HCT116 (cell line): ENCODE results near the gene NDUFB2.

Source experiments
- CEBPB ChIP-seq: IDR thresholded peaks from 2 replicates; pipeline ENCODE4 v1.6.1; 2012; ENCODE audit warnings: low read depth
- JUND ChIP-seq: IDR thresholded peaks from 2 replicates; pipeline ENCODE4 v1.6.1; 2012
- POLR2A ChIP-seq: IDR thresholded peaks from 2 replicates; pipeline ENCODE4 v1.7.0; 2011; ENCODE audit warnings: borderline replicate concordance; ENCODE audit not compliant: insufficient read depth, insufficient read length; ENCODE audit errors: extremely low read depth
- POLR2AphosphoS5 ChIP-seq: IDR thresholded peaks from 2 replicates; pipeline ENCODE4 v1.6.1; 2011; ENCODE audit warnings: mild to moderate bottlenecking, low read depth, low read length, moderate library complexity
- RAD21 ChIP-seq: IDR thresholded peaks from 2 replicates; pipeline ENCODE4 v1.6.1; 2012; ENCODE audit warnings: low read depth, mild to moderate bottlenecking
- SIN3A ChIP-seq: IDR thresholded peaks from 2 replicates; pipeline ENCODE4 v1.6.1; 2012; ENCODE audit warnings: low read depth
- SRF ChIP-seq: IDR thresholded peaks from 2 replicates; pipeline ENCODE4 v1.6.1; 2012; ENCODE audit warnings: low read depth
- ZNF274 ChIP-seq: fragments of 200-500 bp; sonication (Bioruptor generic); IDR thresholded peaks from 2 replicates; pipeline ENCODE4 v1.6.1; 2014; ENCODE audit warnings: mild to moderate bottlenecking, low read depth, low read length, inconsistent platforms
- TF ChIP-seq, protein P1 (sequence below), 3 experiments: fragments of 200-600 bp in 1 of 3; sonication (generic) in 1 of 3; IDR thresholded peaks in 2 of 3; conservative IDR thresholded peaks in 1 of 3; 2 replicates each; pipeline ENCODE4 v1.5.1; 2012 to 2017; ENCODE audit warnings: low read depth in 2 of 3, low read length in 2 of 3, antibody characterized with exemption in 1 of 3, borderline replicate concordance in 1 of 3, control low read depth in 1 of 3, mild to moderate bottlenecking in 1 of 3, mixed read lengths in 1 of 3, mixed run types in 1 of 3, moderate library complexity in 1 of 3; ENCODE audit not compliant: insufficient read depth in 1 of 3
- TF ChIP-seq, protein P2 (sequence below): IDR thresholded peaks from 2 replicates; pipeline ENCODE4 v1.6.1; 2012

- TF ChIP-seq, protein P1, sequence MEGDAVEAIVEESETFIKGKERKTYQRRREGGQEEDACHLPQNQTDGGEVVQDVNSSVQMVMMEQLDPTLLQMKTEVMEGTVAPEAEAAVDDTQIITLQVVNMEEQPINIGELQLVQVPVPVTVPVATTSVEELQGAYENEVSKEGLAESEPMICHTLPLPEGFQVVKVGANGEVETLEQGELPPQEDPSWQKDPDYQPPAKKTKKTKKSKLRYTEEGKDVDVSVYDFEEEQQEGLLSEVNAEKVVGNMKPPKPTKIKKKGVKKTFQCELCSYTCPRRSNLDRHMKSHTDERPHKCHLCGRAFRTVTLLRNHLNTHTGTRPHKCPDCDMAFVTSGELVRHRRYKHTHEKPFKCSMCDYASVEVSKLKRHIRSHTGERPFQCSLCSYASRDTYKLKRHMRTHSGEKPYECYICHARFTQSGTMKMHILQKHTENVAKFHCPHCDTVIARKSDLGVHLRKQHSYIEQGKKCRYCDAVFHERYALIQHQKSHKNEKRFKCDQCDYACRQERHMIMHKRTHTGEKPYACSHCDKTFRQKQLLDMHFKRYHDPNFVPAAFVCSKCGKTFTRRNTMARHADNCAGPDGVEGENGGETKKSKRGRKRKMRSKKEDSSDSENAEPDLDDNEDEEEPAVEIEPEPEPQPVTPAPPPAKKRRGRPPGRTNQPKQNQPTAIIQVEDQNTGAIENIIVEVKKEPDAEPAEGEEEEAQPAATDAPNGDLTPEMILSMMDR (IDR thresholded peaks at IDR 0.05 in 2 of 3, conservative IDR thresholded peaks at IDR 0.05 in 1 of 3; ENCODE audit: borderline replicate concordance in 1 of 3, insufficient read depth in 1 of 3, low read depth in 2 of 3, low read length in 2 of 3): no peak
- TF ChIP-seq CEBPB: no peak
- TF ChIP-seq SRF: no peak
- TF ChIP-seq SIN3A: no peak
- TF ChIP-seq JUND: no peak
- no peak for TF ChIP-seq POLR2A
- no peak for TF ChIP-seq ZNF274
- no peak for TF ChIP-seq RAD21
- no peak for TF ChIP-seq POLR2AphosphoS5
- TF ChIP-seq, protein P2, sequence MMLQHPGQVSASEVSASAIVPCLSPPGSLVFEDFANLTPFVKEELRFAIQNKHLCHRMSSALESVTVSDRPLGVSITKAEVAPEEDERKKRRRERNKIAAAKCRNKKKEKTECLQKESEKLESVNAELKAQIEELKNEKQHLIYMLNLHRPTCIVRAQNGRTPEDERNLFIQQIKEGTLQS: no peak
Measured at GRCh38 chr7:140679186-140679585, 17.3 kb upstream of the NDUFB2 start.
